ENCODE measurements around the gene MCRS1. TPM values are rescaled to one million over a fixed set of nuclear protein-coding genes. Genes with fewer than 3 reads are reported as not detected.

Gene MCRS1
- total and polyA plus RNA-seq, 10 of the 15 experiments (the other 5 are each of a cell fraction or from before 2014, with no cell fraction given) = 34.3 to 82.8 (median 57.6) TPM

DNA sequence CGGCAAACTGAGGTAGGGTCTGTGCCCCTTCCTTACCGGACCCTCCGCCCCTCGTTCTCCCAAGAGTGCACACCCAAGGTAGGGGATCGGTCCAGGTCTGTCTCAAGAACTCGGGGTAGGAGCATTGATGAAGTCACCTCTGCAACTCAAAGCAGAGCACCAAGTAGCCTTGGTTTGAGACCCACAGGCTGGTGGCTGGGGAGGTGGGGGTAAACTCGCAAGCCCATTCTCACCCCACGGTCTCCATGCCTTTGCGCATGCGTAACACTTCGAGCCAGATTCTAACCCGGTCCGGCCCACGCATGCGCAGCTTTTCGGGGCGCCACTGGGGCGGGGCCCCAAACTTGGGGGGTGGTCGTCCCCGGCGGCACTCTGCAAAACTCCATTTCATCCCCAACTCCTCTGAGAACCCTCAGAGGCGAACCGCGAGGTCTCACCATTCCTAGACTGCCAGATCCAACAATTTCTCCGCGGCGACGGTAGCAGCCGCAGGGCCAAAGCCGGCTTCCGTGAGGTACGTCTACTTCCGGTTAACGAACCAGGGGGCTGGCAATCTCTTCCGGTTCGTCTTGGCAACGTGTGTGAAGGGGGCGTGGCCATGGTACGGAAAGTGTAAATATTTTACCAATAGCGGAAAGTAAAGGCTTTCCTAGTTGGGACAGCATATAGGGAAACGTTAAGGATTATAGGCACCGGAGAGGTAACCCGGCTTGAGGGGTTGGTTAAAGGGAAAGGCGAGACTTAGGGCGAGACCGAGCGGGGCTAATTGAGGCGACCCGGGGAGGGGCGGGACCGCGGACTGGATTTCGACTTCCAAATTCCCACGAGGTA lies at the start of gene MCRS1 (continued):
- no peak for TF ChIP-seq TCF3 (IDR thresholded peaks at IDR 0.05; ENCODE audit: borderline replicate concordance, insufficient read depth, low read depth, low read length)
- no peak for TF ChIP-seq FOS (IDR thresholded peaks at IDR 0.05; ENCODE audit: borderline replicate concordance, extremely low read depth, insufficient read length)
- TF ChIP-seq, protein P1, sequence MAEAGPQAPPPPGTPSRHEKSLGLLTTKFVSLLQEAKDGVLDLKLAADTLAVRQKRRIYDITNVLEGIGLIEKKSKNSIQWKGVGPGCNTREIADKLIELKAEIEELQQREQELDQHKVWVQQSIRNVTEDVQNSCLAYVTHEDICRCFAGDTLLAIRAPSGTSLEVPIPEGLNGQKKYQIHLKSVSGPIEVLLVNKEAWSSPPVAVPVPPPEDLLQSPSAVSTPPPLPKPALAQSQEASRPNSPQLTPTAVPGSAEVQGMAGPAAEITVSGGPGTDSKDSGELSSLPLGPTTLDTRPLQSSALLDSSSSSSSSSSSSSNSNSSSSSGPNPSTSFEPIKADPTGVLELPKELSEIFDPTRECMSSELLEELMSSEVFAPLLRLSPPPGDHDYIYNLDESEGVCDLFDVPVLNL (IDR thresholded peaks at IDR 0.05; ENCODE audit: low read depth, low read length) = no peak
- TF ChIP-seq CEBPB (IDR thresholded peaks at IDR 0.05; ENCODE audit: borderline replicate concordance in 1 of 2, low read depth in 2 of 2, low read length in 2 of 2) = no peak
- TF ChIP-seq, protein P2, sequence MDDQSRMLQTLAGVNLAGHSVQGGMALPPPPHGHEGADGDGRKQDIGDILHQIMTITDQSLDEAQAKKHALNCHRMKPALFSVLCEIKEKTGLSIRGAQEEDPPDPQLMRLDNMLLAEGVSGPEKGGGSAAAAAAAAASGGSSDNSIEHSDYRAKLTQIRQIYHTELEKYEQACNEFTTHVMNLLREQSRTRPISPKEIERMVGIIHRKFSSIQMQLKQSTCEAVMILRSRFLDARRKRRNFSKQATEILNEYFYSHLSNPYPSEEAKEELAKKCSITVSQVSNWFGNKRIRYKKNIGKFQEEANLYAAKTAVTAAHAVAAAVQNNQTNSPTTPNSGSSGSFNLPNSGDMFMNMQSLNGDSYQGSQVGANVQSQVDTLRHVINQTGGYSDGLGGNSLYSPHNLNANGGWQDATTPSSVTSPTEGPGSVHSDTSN (IDR thresholded peaks at IDR 0.05; ENCODE audit: insufficient replicate concordance, low read depth, low read length) = no peak
- TF ChIP-seq, protein P3, sequence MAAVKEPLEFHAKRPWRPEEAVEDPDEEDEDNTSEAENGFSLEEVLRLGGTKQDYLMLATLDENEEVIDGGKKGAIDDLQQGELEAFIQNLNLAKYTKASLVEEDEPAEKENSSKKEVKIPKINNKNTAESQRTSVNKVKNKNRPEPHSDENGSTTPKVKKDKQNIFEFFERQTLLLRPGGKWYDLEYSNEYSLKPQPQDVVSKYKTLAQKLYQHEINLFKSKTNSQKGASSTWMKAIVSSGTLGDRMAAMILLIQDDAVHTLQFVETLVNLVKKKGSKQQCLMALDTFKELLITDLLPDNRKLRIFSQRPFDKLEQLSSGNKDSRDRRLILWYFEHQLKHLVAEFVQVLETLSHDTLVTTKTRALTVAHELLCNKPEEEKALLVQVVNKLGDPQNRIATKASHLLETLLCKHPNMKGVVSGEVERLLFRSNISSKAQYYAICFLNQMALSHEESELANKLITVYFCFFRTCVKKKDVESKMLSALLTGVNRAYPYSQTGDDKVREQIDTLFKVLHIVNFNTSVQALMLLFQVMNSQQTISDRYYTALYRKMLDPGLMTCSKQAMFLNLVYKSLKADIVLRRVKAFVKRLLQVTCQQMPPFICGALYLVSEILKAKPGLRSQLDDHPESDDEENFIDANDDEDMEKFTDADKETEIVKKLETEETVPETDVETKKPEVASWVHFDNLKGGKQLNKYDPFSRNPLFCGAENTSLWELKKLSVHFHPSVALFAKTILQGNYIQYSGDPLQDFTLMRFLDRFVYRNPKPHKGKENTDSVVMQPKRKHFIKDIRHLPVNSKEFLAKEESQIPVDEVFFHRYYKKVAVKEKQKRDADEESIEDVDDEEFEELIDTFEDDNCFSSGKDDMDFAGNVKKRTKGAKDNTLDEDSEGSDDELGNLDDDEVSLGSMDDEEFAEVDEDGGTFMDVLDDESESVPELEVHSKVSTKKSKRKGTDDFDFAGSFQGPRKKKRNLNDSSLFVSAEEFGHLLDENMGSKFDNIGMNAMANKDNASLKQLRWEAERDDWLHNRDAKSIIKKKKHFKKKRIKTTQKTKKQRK (IDR thresholded peaks at IDR 0.05; ENCODE audit: low read depth, low read length) = no peak
- TF ChIP-seq PAX5 (IDR thresholded peaks at IDR 0.05; ENCODE audit: borderline replicate concordance, low read depth, low read length) = peak; percentile 77; the same call in 1 of the 2 replicates
- TF ChIP-seq RCOR1 (conservative IDR thresholded peaks at IDR 0.05; ENCODE audit: low read depth, low read length) = no peak
- TF ChIP-seq GABPA (IDR thresholded peaks at IDR 0.05; ENCODE audit: low read depth) = peak; percentile 99
- TF ChIP-seq SUPT20H (IDR thresholded peaks at IDR 0.05; ENCODE audit: borderline replicate concordance, control insufficient read depth, low read depth, low read length) = no peak
- peak; percentile 89; the same call in 1 of the 2 replicates for TF ChIP-seq ZSCAN29 (IDR thresholded peaks at IDR 0.05)
- no peak for TF ChIP-seq NR2F1 (conservative IDR thresholded peaks at IDR 0.05)
- no peak for TF ChIP-seq CBX3 (IDR thresholded peaks at IDR 0.05; ENCODE audit: borderline replicate concordance, low read depth)
- no peak for TF ChIP-seq IKZF2 (IDR thresholded peaks at IDR 0.05)
- no peak for TF ChIP-seq RB1 (IDR thresholded peaks at IDR 0.05; ENCODE audit: borderline replicate concordance)
- no peak for TF ChIP-seq MYC (IDR thresholded peaks at IDR 0.05; ENCODE audit: insufficient read depth, insufficient read length, insufficient replicate concordance, low read length, severe bottlenecking)
- TF ChIP-seq, protein P4, sequence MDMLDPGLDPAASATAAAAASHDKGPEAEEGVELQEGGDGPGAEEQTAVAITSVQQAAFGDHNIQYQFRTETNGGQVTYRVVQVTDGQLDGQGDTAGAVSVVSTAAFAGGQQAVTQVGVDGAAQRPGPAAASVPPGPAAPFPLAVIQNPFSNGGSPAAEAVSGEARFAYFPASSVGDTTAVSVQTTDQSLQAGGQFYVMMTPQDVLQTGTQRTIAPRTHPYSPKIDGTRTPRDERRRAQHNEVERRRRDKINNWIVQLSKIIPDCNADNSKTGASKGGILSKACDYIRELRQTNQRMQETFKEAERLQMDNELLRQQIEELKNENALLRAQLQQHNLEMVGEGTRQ (IDR thresholded peaks at IDR 0.05; ENCODE audit: borderline replicate concordance, low read depth, low read length) = no peak
- TF ChIP-seq EZH2 (IDR thresholded peaks at IDR 0.05; ENCODE audit: borderline replicate concordance, control insufficient read depth, low read depth, low read length) = no peak
- TF ChIP-seq HDAC6 (IDR thresholded peaks at IDR 0.05; ENCODE audit: unreplicated experiment) = no peak
- TF ChIP-seq RAD51 (IDR thresholded peaks at IDR 0.05) = no peak
- no peak for TF ChIP-seq YBX1 (IDR thresholded peaks at IDR 0.05)
- TF ChIP-seq, protein P5, sequence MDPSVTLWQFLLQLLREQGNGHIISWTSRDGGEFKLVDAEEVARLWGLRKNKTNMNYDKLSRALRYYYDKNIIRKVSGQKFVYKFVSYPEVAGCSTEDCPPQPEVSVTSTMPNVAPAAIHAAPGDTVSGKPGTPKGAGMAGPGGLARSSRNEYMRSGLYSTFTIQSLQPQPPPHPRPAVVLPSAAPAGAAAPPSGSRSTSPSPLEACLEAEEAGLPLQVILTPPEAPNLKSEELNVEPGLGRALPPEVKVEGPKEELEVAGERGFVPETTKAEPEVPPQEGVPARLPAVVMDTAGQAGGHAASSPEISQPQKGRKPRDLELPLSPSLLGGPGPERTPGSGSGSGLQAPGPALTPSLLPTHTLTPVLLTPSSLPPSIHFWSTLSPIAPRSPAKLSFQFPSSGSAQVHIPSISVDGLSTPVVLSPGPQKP (IDR thresholded peaks at IDR 0.05; ENCODE audit: low read depth, low read length) = peak; percentile 86

Data from GM12878 (cell line).